PC-9 (cell line): ENCODE data around the gene DUSP16.

Experiments
- EZH2 ChIP-seq: fragments of 200-600 bp; sonication (generic); IDR thresholded peaks from 2 replicates; pipeline ENCODE4 v1.8.0; 2017; ENCODE audit warnings: antibody characterized with exemption, low read depth
- TF ChIP-seq, protein P1 (sequence below): fragments of 200-600 bp; sonication (generic); conservative IDR thresholded peaks from 2 replicates; pipeline ENCODE4 v1.6.1; 2017; ENCODE audit warnings: mixed run types, antibody characterized with exemption, mild to moderate bottlenecking, moderate library complexity

GRCh38 chr12:12446786-12447185, 115.9 kb downstream of the DUSP16 start:
- TF ChIP-seq, protein P1, sequence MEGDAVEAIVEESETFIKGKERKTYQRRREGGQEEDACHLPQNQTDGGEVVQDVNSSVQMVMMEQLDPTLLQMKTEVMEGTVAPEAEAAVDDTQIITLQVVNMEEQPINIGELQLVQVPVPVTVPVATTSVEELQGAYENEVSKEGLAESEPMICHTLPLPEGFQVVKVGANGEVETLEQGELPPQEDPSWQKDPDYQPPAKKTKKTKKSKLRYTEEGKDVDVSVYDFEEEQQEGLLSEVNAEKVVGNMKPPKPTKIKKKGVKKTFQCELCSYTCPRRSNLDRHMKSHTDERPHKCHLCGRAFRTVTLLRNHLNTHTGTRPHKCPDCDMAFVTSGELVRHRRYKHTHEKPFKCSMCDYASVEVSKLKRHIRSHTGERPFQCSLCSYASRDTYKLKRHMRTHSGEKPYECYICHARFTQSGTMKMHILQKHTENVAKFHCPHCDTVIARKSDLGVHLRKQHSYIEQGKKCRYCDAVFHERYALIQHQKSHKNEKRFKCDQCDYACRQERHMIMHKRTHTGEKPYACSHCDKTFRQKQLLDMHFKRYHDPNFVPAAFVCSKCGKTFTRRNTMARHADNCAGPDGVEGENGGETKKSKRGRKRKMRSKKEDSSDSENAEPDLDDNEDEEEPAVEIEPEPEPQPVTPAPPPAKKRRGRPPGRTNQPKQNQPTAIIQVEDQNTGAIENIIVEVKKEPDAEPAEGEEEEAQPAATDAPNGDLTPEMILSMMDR, result no peak
- no peak for TF ChIP-seq EZH2
